NB4 (cell line): Measurements from ENCODE around the gene MAST4.

Source experiments
- MYC ChIP-seq: IDR thresholded peaks from 2 replicates; pipeline ENCODE4 v1.6.1; 2011; ENCODE audit warnings: low read depth, low read length
- POLR2A ChIP-seq: IDR thresholded peaks from 2 replicates; pipeline ENCODE4 v1.6.1; 2011; ENCODE audit warnings: mild to moderate bottlenecking; ENCODE audit not compliant: insufficient read length; ENCODE audit errors: extremely low read depth
- TF ChIP-seq, protein P1 (sequence below): IDR thresholded peaks from one replicate; pipeline ENCODE4 v1.5.1; 2012; ENCODE audit warnings: low read depth, low read length
- TF ChIP-seq, protein P2 (sequence below): IDR thresholded peaks from 2 replicates; pipeline ENCODE4 v1.6.1; 2011; ENCODE audit warnings: low read depth, low read length

DNA sequence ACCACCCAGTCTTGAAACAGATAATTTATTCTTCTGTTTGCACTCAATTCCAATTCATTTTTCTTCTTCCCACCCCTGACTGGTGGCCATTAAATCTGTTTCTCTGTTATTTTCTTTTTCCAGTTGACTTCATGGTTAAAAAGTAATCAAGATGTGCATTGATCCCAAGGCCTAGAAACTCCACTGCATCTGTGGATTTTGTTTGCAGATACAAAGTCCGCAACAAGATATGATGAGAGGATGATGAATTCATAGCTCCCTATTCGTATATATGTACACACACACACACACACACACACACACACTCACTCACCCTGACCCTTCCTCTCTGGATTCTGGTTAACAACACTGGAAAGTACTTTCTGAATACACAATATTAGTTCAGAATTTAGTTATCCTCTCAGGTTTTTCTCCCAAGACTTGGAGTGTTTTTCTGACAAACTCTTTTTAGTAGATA, 548.0 kb downstream of the MAST4 start:
- TF ChIP-seq, protein P1, sequence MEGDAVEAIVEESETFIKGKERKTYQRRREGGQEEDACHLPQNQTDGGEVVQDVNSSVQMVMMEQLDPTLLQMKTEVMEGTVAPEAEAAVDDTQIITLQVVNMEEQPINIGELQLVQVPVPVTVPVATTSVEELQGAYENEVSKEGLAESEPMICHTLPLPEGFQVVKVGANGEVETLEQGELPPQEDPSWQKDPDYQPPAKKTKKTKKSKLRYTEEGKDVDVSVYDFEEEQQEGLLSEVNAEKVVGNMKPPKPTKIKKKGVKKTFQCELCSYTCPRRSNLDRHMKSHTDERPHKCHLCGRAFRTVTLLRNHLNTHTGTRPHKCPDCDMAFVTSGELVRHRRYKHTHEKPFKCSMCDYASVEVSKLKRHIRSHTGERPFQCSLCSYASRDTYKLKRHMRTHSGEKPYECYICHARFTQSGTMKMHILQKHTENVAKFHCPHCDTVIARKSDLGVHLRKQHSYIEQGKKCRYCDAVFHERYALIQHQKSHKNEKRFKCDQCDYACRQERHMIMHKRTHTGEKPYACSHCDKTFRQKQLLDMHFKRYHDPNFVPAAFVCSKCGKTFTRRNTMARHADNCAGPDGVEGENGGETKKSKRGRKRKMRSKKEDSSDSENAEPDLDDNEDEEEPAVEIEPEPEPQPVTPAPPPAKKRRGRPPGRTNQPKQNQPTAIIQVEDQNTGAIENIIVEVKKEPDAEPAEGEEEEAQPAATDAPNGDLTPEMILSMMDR = no peak
- TF ChIP-seq POLR2A = no peak
- no peak for TF ChIP-seq MYC
- TF ChIP-seq, protein P2, sequence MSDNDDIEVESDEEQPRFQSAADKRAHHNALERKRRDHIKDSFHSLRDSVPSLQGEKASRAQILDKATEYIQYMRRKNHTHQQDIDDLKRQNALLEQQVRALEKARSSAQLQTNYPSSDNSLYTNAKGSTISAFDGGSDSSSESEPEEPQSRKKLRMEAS = no peak
